H9 (cell line): ENCODE data around the gene MRPL30. TPM values are rescaled to one million over a fixed set of nuclear protein-coding genes. Genes with fewer than 3 reads are reported as not detected.

ENCODE experiments used
- DNase-seq: peaks from one replicate; pipeline ENCODE4 v3.0.0-alpha.2; 2017
- H2AFZ ChIP-seq: one replicate; pipeline ENCODE4 v1.6.1; 2013; ENCODE audit warnings: mild to moderate bottlenecking, low read length, control low read depth, moderate library complexity
- H2AK5ac ChIP-seq: 2 replicates; pipeline ENCODE4 v1.6.1; 2013; ENCODE audit warnings: low read length, control low read depth, mixed read lengths; ENCODE audit not compliant: insufficient read length
- H2BK120ac ChIP-seq: one replicate; pipeline ENCODE4 v1.6.1; 2013; ENCODE audit warnings: low read depth, mild to moderate bottlenecking, low read length, control low read depth, inconsistent platforms; ENCODE audit not compliant: poor library complexity, severe bottlenecking
- H2BK12ac ChIP-seq: 2 replicates; pipeline ENCODE4 v1.6.1; 2013; ENCODE audit warnings: low read length, control low read depth, mixed read lengths, low read depth; ENCODE audit not compliant: insufficient read length
- H2BK15ac ChIP-seq: 2 replicates; pipeline ENCODE4 v1.6.1; 2013; ENCODE audit warnings: low read depth, low read length, control low read depth
- H2BK20ac ChIP-seq: one replicate; pipeline ENCODE4 v1.6.1; 2013; ENCODE audit warnings: low read depth, mild to moderate bottlenecking, low read length, control low read depth, inconsistent platforms; ENCODE audit not compliant: poor library complexity, severe bottlenecking
- H2BK5ac ChIP-seq: 2 replicates; pipeline ENCODE4 v1.6.1; 2013; ENCODE audit warnings: low read length, control low read depth, mixed read lengths; ENCODE audit not compliant: insufficient read length
- H3K14ac ChIP-seq: 2 replicates; pipeline ENCODE4 v1.6.1; 2013; ENCODE audit warnings: low read length, control low read depth; ENCODE audit not compliant: insufficient read depth
- H3K18ac ChIP-seq: 2 replicates; pipeline ENCODE4 v1.6.1; 2013; ENCODE audit warnings: low read depth, mild to moderate bottlenecking, mixed read lengths, low read length, control low read depth; ENCODE audit not compliant: insufficient read length
- H3K23ac ChIP-seq: 2 replicates; pipeline ENCODE4 v1.6.1; 2013; ENCODE audit warnings: low read length, control low read depth, mixed read lengths, low read depth; ENCODE audit not compliant: insufficient read length
- H3K23me2 ChIP-seq: 2 replicates; pipeline ENCODE4 v1.6.1; 2013; ENCODE audit warnings: low read depth, mild to moderate bottlenecking, mixed read lengths, low read length, control low read depth; ENCODE audit not compliant: insufficient read length, poor library complexity, severe bottlenecking
- H3K27ac ChIP-seq: 2 replicates; pipeline ENCODE4 v1.5.1; 2013; ENCODE audit warnings: low read length, control low read depth, mixed read lengths, low read depth; ENCODE audit not compliant: insufficient read length
- H3K27me3 ChIP-seq: 2 replicates; pipeline ENCODE4 v1.6.1; 2013; ENCODE audit warnings: low read length, control low read depth, inconsistent platforms; ENCODE audit not compliant: insufficient read depth
- H3K4ac ChIP-seq: 2 replicates; pipeline ENCODE4 v1.6.1; 2013; ENCODE audit warnings: low read depth, mild to moderate bottlenecking, control low read depth, inconsistent platforms, low read length, moderate library complexity
- H3K4me1 ChIP-seq: 2 replicates; pipeline ENCODE4 v1.6.1; 2013; ENCODE audit warnings: low read length, control low read depth, inconsistent platforms; ENCODE audit not compliant: insufficient read depth
- H3K4me2 ChIP-seq: 2 replicates; pipeline ENCODE4 v1.6.1; 2013; ENCODE audit warnings: low read length, control low read depth, mixed read lengths; ENCODE audit not compliant: insufficient read length, insufficient read depth
- H3K56ac ChIP-seq: 2 replicates; pipeline ENCODE4 v1.6.1; 2013; ENCODE audit warnings: low read depth, mild to moderate bottlenecking, mixed read lengths, low read length, control low read depth; ENCODE audit not compliant: insufficient read length
- H3K79me1 ChIP-seq: 2 replicates; pipeline ENCODE4 v1.6.1; 2013; ENCODE audit warnings: low read depth, mild to moderate bottlenecking, moderate library complexity, low read length, control low read depth, inconsistent platforms; ENCODE audit not compliant: insufficient read depth, poor library complexity, severe bottlenecking
- H3K79me2 ChIP-seq: 2 replicates; pipeline ENCODE4 v1.6.1; 2013; ENCODE audit warnings: low read length, control low read depth, inconsistent platforms; ENCODE audit not compliant: insufficient read depth
- H3K9ac ChIP-seq: 2 replicates; pipeline ENCODE4 v1.6.1; 2013; ENCODE audit warnings: low read length, control low read depth, mixed read lengths; ENCODE audit not compliant: insufficient read length; ENCODE audit errors: extremely low read depth
- H3K9me3 ChIP-seq: one replicate; pipeline ENCODE4 v1.6.1; 2013; ENCODE audit warnings: low read depth, low read length, inconsistent platforms; ENCODE audit not compliant: control insufficient read depth
- H3T11ph ChIP-seq: one replicate; pipeline ENCODE4 v1.6.1; 2013; ENCODE audit warnings: mild to moderate bottlenecking, low read length, control low read depth, inconsistent platforms
- H4K20me1 ChIP-seq: one replicate; pipeline ENCODE4 v1.6.1; 2013; ENCODE audit not compliant: control insufficient read depth, insufficient read length, insufficient read depth
- H4K5ac ChIP-seq: 2 replicates; pipeline ENCODE4 v1.6.1; 2013; ENCODE audit warnings: low read depth, mild to moderate bottlenecking, mixed read lengths, low read length, control low read depth; ENCODE audit not compliant: insufficient read length
- H4K8ac ChIP-seq: replicated peaks from 2 replicates; pipeline ENCODE4 v1.6.1; 2013; ENCODE audit warnings: low read length, control low read depth, mixed read lengths, low read depth; ENCODE audit not compliant: insufficient read length
- H4K91ac ChIP-seq: 2 replicates; pipeline ENCODE4 v1.6.1; 2013; ENCODE audit warnings: low read depth, mild to moderate bottlenecking, moderate library complexity, mixed read lengths, low read length, control low read depth; ENCODE audit not compliant: insufficient read length
- H3K27ac Mint-ChIP-seq, 3 experiments: 2 replicates in 2 of 3; 3 replicates in 1 of 3; pipeline ENCODE4 v1.8.0; 2020 to 2021; ENCODE audit warnings: mixed read lengths in 3 of 3, mild to moderate bottlenecking in 1 of 3, moderate library complexity in 1 of 3
- H3K27me3 Mint-ChIP-seq: 2 replicates; pipeline ENCODE4 v1.8.0; 2021; ENCODE audit warnings: low read depth, mild to moderate bottlenecking, moderate library complexity, mixed read lengths
- H3K36me3 Mint-ChIP-seq, 3 experiments: 2 replicates in 2 of 3; 3 replicates in 1 of 3; pipeline ENCODE4 v1.8.0; 2020 to 2021; ENCODE audit warnings: low read depth in 3 of 3, mixed read lengths in 3 of 3; ENCODE audit not compliant: insufficient read depth in 1 of 3
- H3K4me1 Mint-ChIP-seq, 2 experiments: 2 replicates each; pipeline ENCODE4 v1.8.0; 2020; ENCODE audit warnings: mixed read lengths in 2 of 2
- H3K4me3 Mint-ChIP-seq, 2 experiments: 2 replicates in 1 of 2; 3 replicates in 1 of 2; pipeline ENCODE4 v1.8.0; 2020 to 2021; ENCODE audit warnings: mild to moderate bottlenecking in 2 of 2, mixed read lengths in 2 of 2, moderate library complexity in 1 of 2
- H3K9me3 Mint-ChIP-seq, 2 experiments: 2 replicates in 1 of 2; 3 replicates in 1 of 2; pipeline ENCODE4 v1.8.0; 2020; ENCODE audit warnings: mild to moderate bottlenecking in 2 of 2, mixed read lengths in 2 of 2, moderate library complexity in 1 of 2
- CTCF ChIP-seq: fragments of 200-600 bp; sonication (generic); conservative IDR thresholded peaks from 3 replicates; pipeline ENCODE4 v1.8.0; 2021; ENCODE audit warnings: antibody characterized with exemption, mild to moderate bottlenecking
- WGBS: extraction: QIAGEN DNeasy Blood & Tissue Kit; methylation state at CpG from one replicate; pipeline ENCODE4 v1.1.7; 2013; ENCODE audit warnings: missing lambda C conversion rate, low lambda C conversion rate, mixed read lengths; ENCODE audit not compliant: insufficient read length; ENCODE audit errors: extremely low coverage; 5-methylcytosine and 5-hydroxymethylcytosine counted together
- total RNA-seq: library from RNA; stranded (reverse); gene quantifications from 2 replicates; pipeline ENCODE4 v1.2.1, GENCODE V29; 2021

Gene MRPL30
- total RNA-seq, 1 experiment from 2014 or later = 50.8 TPM

DNA sequence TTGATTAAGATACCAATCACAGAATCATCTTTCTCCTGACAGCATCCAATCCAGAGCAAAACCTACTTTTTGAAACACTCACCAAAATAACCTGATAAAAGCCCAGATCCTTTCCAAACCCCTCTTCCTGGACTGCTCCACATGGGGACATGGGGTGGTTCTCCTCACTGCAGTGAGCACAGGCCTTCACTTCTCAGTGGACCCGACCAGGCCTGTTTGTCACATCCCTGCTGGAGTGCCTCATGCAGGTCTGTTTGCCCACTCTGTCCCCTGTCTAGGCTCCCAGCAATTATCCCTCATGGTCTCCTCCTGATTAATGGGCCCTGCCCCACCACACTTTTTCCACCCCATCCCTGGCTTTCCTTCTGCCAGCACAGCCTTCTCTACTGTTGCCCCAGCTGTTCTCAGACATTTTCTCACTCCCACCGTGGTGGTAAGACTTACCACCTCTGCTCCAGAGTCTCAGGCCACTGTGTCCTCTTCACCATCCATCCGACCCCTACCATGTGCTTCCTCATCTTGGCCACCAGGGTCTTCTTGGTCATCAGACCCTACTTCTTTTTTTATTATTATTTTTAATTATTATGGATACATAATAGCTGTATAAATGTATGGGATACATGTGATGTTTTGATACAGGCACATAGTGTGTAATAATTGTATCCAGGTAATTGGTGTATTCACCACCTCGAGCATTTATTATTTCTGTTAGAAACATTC is 21.1 kb downstream of the MRPL30 start:
- Histone ChIP-seq H3K4me1 (no peaks in the 10 kb centered on the region), H3K56ac (no peak overlapping the region), H3K14ac (no peak overlapping the region), H4K20me1 (no peaks in the 10 kb centered on the region), H2BK20ac (no peak overlapping the region), H3K4me2 (no peak overlapping the region), H4K91ac (no peak overlapping the region), H3K9me3 (peaks cover 8% of the 10 kb centered on the region), H4K8ac (no peak overlapping the region), H2AFZ (no peak overlapping the region), H3K79me2 (no peaks in the 10 kb centered on the region), H3K27me3 (no peaks in the 10 kb centered on the region), H3K23me2 (no peaks in the 10 kb centered on the region), H3T11ph (no peak overlapping the region), H3K79me1 (no peaks in the 10 kb centered on the region), H2BK12ac (no peak overlapping the region), H2BK15ac (no peak overlapping the region), H3K9ac (no peak overlapping the region), H3K27ac (no peak overlapping the region), H2BK5ac (no peak overlapping the region), H3K4ac (no peak overlapping the region), H2BK120ac (no peak overlapping the region), H3K23ac (no peak overlapping the region), H2AK5ac (no peak overlapping the region), H3K18ac (no peak overlapping the region), H4K5ac (no peak overlapping the region)
- Mint-ChIP-seq H3K27ac (no peak overlapping the region), H3K4me1 (peaks cover 0 to 2% of the 10 kb centered on the region in 2 experiments; a peak in 1 of 4 replicates), H3K9me3 (peaks cover 43 to 51% of the 10 kb centered on the region in 2 experiments), H3K36me3 (peaks cover 46 to 60% (median 54%) of the 10 kb centered on the region in 3 experiments), H3K4me3 (no peak overlapping the region), H3K27me3 (peaks cover 6% of the 10 kb centered on the region)
- WGBS = no CpG with 5 or more reads among the region's 4 CpGs
- no peak for DNase-seq
- TF ChIP-seq CTCF = peak; percentile 45; the same call in 2 of the 3 replicates
